GM19025 (cell line): ENCODE data around the gene C1GALT1.
A peak's percentile ranks its signal among the peaks of the same experiment; 100 is the strongest.
"Not testable (repeated sequence)": the region's sequence is repeated elsewhere in the genome, so short reads cannot be mapped to it uniquely, and the experiment has no call there.

Source experiments
- ATAC-seq: cut with Tn5 transposase; IDR thresholded peaks from one replicate; pipeline ENCODE4 v1.9.1; 2021; ENCODE audit warnings: mild to moderate bottlenecking, low read depth, moderate library complexity; ENCODE audit not compliant: unreplicated experiment

The C1GALT1 gene

GRCh38 chr7:7231865-7232264 is 49.5 kb downstream of the C1GALT1 start:
- ATAC-seq, result no peak

GRCh38 chr7:7235347-7235746 is 53.0 kb downstream of the C1GALT1 start:
- ATAC-seq, result no peak

GRCh38 chr7:7236041-7236440 is 53.7 kb downstream of the C1GALT1 start:
- no peak for ATAC-seq

- ATAC-seq, result no peak
Observed at GRCh38 chr7:7237201-7237977, 55.0 kb downstream of the C1GALT1 start.

- no peak for ATAC-seq
Observed at GRCh38 chr7:7237978-7238267, 55.6 kb downstream of the C1GALT1 start.

GRCh38 chr7:7239346-7239745 is 57.0 kb downstream of the C1GALT1 start:
- no peak for ATAC-seq

- no peak for ATAC-seq
Observed at GRCh38 chr7:7242899-7243298, 60.6 kb downstream of the C1GALT1 start.

- not testable (repeated sequence) for ATAC-seq
Observed at GRCh38 chr7:7245233-7245632, 62.9 kb downstream of the C1GALT1 start.

- ATAC-seq, result no peak
Observed at GRCh38 chr7:7246223-7246622, 63.9 kb downstream of the C1GALT1 start.

- ATAC-seq, result no peak
Observed at GRCh38 chr7:7247658-7248057, 65.3 kb downstream of the C1GALT1 start.

- ATAC-seq, result no peak
Observed at GRCh38 chr7:7249814-7250213, 67.5 kb downstream of the C1GALT1 start.

- ATAC-seq, result peak; percentile 93
Observed at GRCh38 chr7:7251742-7252141, 69.4 kb downstream of the C1GALT1 start.

GRCh38 chr7:7254319-7254718 is 72.0 kb downstream of the C1GALT1 start:
- no peak for ATAC-seq

- no peak for ATAC-seq
Observed at GRCh38 chr7:7254908-7255307, 72.6 kb downstream of the C1GALT1 start.

GRCh38 chr7:7256731-7257274 is 74.5 kb downstream of the C1GALT1 start:
- no peak for ATAC-seq

GRCh38 chr7:7257899-7258692 is 75.8 kb downstream of the C1GALT1 start:
- peak; percentile 79 for ATAC-seq

GRCh38 chr7:7261863-7262262 is 79.5 kb downstream of the C1GALT1 start:
- no peak for ATAC-seq

- no peak for ATAC-seq
Observed at GRCh38 chr7:7263297-7264230, 81.2 kb downstream of the C1GALT1 start.

GRCh38 chr7:7264306-7265040 is 82.1 kb downstream of the C1GALT1 start:
- ATAC-seq, result no peak
